Right cardiac atrium (tissue), 5 donors: ENCODE data around the gene STBD1. TPM values are rescaled to one million over a fixed set of nuclear protein-coding genes. Genes with fewer than 3 reads are reported as not detected.
"Not testable (repeated sequence)": the region's sequence is repeated elsewhere in the genome, so short reads cannot be mapped to it uniquely, and the experiment has no call there.

Experiments used
- ATAC-seq, 2 donors: fragments of 200-7000 bp; cut with Tn5 transposase; one replicate each; pipeline versions ENCODE4 v1.8.0 to v1.9.1; 2020; ENCODE audit warnings: moderate library complexity in 2 of 2, mild to moderate bottlenecking in 1 of 2
- DNase-seq, 3 donors: peaks; one replicate each; pipeline ENCODE4 v3.0.0-alpha.2; 2020
- H3K27ac ChIP-seq: one replicate; pipeline ENCODE4 v1.5.1; 2013; ENCODE audit warnings: mild to moderate bottlenecking, low read length, control low read depth, moderate library complexity
- H3K27me3 ChIP-seq: one replicate; pipeline ENCODE4 v1.6.1; 2013; ENCODE audit not compliant: control insufficient read depth, insufficient read depth
- H3K4me1 ChIP-seq: one replicate; pipeline ENCODE4 v1.6.1; 2013; ENCODE audit warnings: low read length; ENCODE audit not compliant: control insufficient read depth, insufficient read depth
- H3K4me3 ChIP-seq: one replicate; pipeline ENCODE4 v1.5.1; 2013; ENCODE audit warnings: low read length, control low read depth
- H3K9me3 ChIP-seq: one replicate; pipeline ENCODE4 v1.6.1; 2013; ENCODE audit warnings: low read length; ENCODE audit not compliant: control insufficient read depth
- WGBS: extraction: QIAGEN DNeasy Blood & Tissue Kit; methylation state at CpG from one replicate; pipeline ENCODE4 v1.1.7; 2013; 5-methylcytosine and 5-hydroxymethylcytosine counted together
- intact Hi-C, 4 donors: fragments of 100-400 bp; cut with DNase I; formaldehyde crosslinking; loops; one replicate each; pipeline versions ENCODE4 v1.11.0 to v1.14.0; 2022 to 2023
- polyA plus RNA-seq: library from polyadenylated mRNA; stranded (reverse); fragments of 200-250 nt; gene quantifications from one replicate; pipeline ENCODE4 v1.2.3, GENCODE V29; 2013
- total RNA-seq, 4 donors: library from RNA; stranded (reverse); fragmentation: NEBNext Ultra II Directional; extraction: Animal tissue kit (Norgen Biotek cat#: 25700); gene quantifications; one replicate each; pipeline ENCODE4 v1.2.1, GENCODE V29; 2021
- donor health status: healthy with polysubstance abuse.
- donor health status: DM: no; HTN: yes; CAD: no.
- donor health status: DM: no; HTN: no; CAD: no.
- donor health status: DM: no; HTN: yes; CAD: no; lungs with severe emphysema.
- donor health status: DM: yes; HTN: yes; CAD: no.

Gene STBD1
- total and polyA plus RNA-seq, 5 donors: 28.5 to 42.6 (median 31.9) TPM

DNA sequence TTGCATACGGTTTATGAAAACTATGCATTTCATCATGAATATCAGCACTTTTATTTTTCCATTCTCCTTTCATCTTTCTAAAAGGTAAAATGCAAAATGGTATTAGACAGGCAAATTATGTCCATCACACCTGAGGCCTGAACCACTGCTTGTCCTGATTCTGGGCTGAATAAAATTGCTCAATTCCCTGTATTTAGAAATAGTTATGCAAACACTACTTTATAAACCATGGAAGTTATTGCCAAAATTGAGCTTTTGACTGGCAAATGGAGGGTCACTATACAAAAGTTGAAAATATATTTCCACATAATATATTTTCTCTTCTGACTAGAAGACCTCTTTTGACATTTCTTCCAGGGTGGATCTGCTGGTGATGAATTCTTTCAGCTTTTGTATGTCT lies 34.0 kb upstream of the STBD1 start:
- intact Hi-C loops: no loop called here
- no peak for ATAC-seq
- Histone ChIP-seq H3K27me3 (no peaks in the 10 kb centered on the region), H3K27ac (no peak overlapping the region), H3K4me1 (peaks cover 2% of the 10 kb centered on the region), H3K4me3 (no peak overlapping the region), H3K9me3 (no peaks in the 10 kb centered on the region)
- DNase-seq: no peak
- WGBS: 72% methylated on average over 1 of the region's 1 CpG

DNA sequence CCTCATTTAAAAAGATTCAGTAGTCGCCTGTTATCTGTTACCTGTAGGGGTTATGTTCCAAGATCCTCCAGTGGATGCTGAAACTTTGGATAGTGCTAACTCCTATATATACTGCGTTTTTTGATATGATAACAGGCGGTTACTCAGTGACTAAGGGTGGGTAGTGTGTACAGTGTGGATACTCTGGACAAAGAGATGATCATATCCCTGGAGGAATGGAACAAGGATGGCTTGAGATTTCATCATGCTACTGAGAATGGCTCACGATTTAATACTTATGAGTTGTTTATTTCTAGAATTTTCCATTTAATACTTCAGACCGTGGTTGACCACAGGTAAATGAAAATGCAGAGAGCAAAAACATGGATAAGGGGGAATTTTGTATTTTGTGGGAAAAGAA lies 33.5 kb upstream of the STBD1 start:
- H3K27ac ChIP-seq: no peak overlapping the region
- peaks cover 2% of the 10 kb centered on the region for H3K4me1 ChIP-seq
- DNase-seq (no peak), ATAC-seq (no peak)
- H3K9me3 ChIP-seq: no peaks in the 10 kb centered on the region
- WGBS: 80% methylated on average over 5 of the region's 5 CpGs
- H3K4me3 ChIP-seq: no peak overlapping the region
- intact Hi-C loops: no loop called here
- no peaks in the 10 kb centered on the region for H3K27me3 ChIP-seq

DNA sequence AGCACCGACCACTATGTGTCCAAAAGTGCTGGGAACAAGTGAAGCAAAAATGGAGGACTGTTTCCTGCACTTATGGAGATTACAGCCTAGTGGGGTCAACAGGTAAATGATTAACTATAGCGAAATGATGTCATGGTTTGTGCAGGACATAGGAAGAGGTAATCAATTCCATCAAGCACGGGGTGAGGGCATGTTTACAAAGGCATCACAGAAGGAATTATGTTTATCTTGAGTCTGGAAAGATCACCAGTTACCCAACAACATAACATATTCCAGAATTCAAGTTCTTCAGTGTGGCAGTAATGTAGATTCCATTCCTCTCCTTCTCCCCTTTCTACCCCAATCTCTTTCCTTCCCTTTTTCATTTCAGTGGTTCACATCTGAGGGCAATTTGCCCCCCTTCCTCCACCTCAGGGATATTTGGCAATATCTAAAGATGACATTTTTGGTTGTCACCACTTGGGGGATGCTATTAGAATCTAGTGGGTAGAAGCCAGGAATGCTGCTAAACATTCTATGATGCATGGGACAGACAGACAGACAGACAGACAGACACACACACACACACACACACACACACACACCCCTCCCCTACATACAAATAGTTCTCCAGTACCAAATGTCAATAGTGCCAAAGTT lies 30.9 kb upstream of the STBD1 start:
- intact Hi-C loops: no loop called here
- H3K9me3 ChIP-seq: no peaks in the 10 kb centered on the region
- H3K4me1 ChIP-seq: peaks cover 2% of the 10 kb centered on the region
- H3K27ac ChIP-seq: no peak overlapping the region
- no peaks in the 10 kb centered on the region for H3K27me3 ChIP-seq
- no peak for ATAC-seq
- H3K4me3 ChIP-seq: no peak overlapping the region
- DNase-seq: no peak
- 78% methylated on average over 3 of the region's 3 CpGs for WGBS

GRCh38 chr4:76276813-76277212 lies 29.7 kb upstream of the STBD1 start:
- Histone ChIP-seq H3K4me3 (no peak overlapping the region), H3K27me3 (no peaks in the 10 kb centered on the region), H3K4me1 (peaks cover 4% of the 10 kb centered on the region), H3K27ac (no peak overlapping the region), H3K9me3 (no peaks in the 10 kb centered on the region)
- WGBS: 89% methylated on average over 9 of the region's 9 CpGs
- intact Hi-C loops: no loop called here
- DNase-seq (no peak), ATAC-seq (no peak)

- no peak overlapping the region for H3K27ac ChIP-seq
- H3K4me1 ChIP-seq: peaks cover 4% of the 10 kb centered on the region
- intact Hi-C loops: no loop called here
- no peaks in the 10 kb centered on the region for H3K9me3 ChIP-seq
- no peaks in the 10 kb centered on the region for H3K27me3 ChIP-seq
- no peak for DNase-seq
- 75% methylated on average over 1 of the region's 1 CpG for WGBS
- no peak for ATAC-seq
- no peak overlapping the region for H3K4me3 ChIP-seq
Measured at GRCh38 chr4:76277667-76278066, 28.9 kb upstream of the STBD1 start.

DNA sequence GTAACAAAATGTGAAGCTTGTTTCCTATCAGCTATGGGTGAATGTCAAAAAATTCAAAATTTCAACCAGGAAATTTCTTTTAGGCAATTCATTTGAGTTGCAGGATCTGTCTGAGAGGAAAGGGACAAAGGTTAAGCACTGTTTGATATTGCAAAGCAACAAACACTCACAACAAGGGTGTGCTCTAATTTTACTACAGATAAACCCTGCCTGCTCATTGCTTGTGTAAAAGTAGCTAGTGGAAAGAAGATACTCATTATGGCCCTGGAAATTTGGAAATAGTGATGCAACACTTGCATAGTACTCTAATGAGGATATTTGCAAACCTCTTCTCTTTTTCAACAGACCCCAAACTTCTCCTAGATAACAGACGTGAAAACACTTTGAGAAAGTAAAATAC lies 27.9 kb upstream of the STBD1 start:
- no peak for DNase-seq
- no peaks in the 10 kb centered on the region for H3K27me3 ChIP-seq
- no peak overlapping the region for H3K27ac ChIP-seq
- no peaks in the 10 kb centered on the region for H3K9me3 ChIP-seq
- H3K4me3 ChIP-seq: no peak overlapping the region
- intact Hi-C loops: no loop called here
- 46% methylated on average over 1 of the region's 1 CpG for WGBS
- no peak for ATAC-seq
- H3K4me1 ChIP-seq: peaks cover 4% of the 10 kb centered on the region

- Histone ChIP-seq H3K27ac (no peak overlapping the region), H3K4me3 (no peak overlapping the region), H3K4me1 (peaks cover 4% of the 10 kb centered on the region), H3K27me3 (no peaks in the 10 kb centered on the region), H3K9me3 (no peaks in the 10 kb centered on the region)
- DNase-seq: no peak
- intact Hi-C loops: no loop called here
- 75% methylated on average over 4 of the region's 4 CpGs for WGBS
- ATAC-seq: no peak
Measured at GRCh38 chr4:76279462-76279861, 27.1 kb upstream of the STBD1 start.

DNA sequence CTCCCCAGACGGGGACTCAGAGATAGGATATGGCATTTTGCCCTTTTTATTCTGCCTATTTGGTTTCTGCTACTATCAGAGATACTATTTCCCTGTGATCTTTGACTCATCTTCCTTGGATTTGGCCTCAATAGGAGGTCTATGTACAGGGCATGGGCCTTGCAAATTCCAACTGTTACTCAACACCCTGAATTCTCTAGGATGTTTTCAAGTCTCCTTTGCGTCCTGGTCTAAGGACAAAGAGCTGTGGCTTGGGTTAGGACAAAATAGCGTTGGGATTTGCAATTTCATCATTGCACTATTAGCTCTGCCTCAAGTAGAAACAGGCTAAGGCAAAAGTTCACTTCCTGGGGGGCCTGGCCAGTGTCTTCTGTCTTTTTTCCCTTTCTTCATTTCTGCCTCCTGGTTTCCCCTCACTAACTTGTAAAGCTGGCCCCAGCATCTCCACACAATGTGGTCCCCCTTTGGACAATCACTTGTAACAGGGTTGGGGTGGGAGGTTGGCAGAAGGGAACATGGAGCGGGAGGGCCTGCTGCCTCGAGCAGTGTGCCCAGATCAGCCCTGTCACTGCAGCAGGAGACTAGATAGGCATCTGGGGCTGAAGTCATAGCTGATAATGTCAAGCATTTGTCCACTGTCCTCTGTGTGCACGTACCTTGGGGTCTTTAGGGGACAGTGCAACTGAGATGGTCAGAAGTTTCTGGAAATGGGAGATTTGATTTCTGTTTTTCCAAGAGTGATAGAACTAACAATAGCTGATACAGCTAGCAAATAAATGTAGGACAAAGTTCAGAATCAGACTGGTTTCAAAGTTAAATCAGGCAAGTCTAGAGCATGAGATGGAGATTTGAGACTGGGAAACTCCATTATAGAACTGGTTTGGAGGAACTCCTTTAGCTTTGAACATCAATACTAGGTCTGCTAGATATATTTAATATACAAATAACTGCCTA lies 25.8 kb upstream of the STBD1 start:
- 69% methylated on average over 6 of the region's 6 CpGs for WGBS
- Histone ChIP-seq H3K27ac (no peak overlapping the region), H3K4me1 (peaks cover 2% of the 10 kb centered on the region), H3K4me3 (no peak overlapping the region), H3K27me3 (no peaks in the 10 kb centered on the region), H3K9me3 (no peaks in the 10 kb centered on the region)
- intact Hi-C loops: no loop called here
- ATAC-seq (peak in 1 of 2 donors; percentile 47), DNase-seq (no peak)

DNA sequence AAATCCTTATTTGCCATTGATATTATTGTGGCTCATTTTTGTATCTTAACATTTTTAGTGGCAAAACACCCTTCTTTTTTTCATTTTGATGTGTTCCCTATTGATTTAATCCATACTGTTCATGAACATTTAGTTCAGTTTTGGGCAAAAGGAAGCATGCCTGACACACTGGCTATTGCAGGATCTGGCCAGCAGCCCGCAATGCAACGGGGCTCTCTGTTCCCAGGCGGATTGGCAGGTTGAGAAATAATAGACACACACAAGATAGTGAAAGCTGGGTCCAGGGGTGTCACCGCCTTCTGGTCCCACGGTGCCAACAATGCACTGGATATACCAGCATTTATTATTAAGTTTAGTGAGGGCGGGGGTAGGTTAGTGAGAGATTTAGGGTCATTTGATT lies 24.9 kb upstream of the STBD1 start:
- H3K4me3 ChIP-seq, H3K4me1 ChIP-seq, H3K27ac ChIP-seq, H3K9me3 ChIP-seq, intact Hi-C loops, H3K27me3 ChIP-seq: not testable (repeated sequence)
- ATAC-seq (peak in 1 of 2 donors; percentile 45), DNase-seq (peak; percentile 26 to 65 (median 58))
- 46% methylated on average over 6 of the region's 6 CpGs for WGBS

GRCh38 chr4:76282941-76283689 lies 23.4 kb upstream of the STBD1 start:
- H3K27me3 ChIP-seq: no peaks in the 10 kb centered on the region
- no peaks in the 10 kb centered on the region for H3K9me3 ChIP-seq
- ATAC-seq (peak in 1 of 2 donors; percentile 71), DNase-seq (no peak)
- H3K27ac ChIP-seq: no peak overlapping the region
- intact Hi-C loops: no loop called here
- no peak overlapping the region for H3K4me3 ChIP-seq
- H3K4me1 ChIP-seq: peaks cover 2% of the 10 kb centered on the region
- WGBS: 78% methylated on average over 6 of the region's 6 CpGs

DNA sequence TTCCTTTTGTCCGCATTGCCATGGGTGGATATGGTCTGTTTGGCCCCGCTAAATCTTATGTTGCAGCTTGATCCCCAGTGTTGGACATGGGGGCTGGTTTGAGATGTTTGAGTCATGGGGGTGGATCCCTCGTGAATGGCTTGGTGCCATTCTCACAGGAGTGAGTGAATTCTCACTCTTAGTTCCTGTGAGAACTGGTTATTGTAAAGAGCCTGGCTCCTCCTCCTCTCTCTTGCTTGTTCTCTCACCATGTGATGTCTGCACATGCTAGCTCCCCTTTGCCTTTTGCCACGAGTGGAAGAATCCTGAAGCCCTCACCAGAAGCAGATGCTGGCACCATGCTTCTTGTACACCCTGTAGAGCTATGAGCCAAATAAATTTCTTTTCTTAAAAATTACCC lies 22.6 kb upstream of the STBD1 start:
- Histone ChIP-seq H3K9me3 (no peaks in the 10 kb centered on the region), H3K4me3 (no peak overlapping the region), H3K27me3 (no peaks in the 10 kb centered on the region), H3K27ac (no peak overlapping the region), H3K4me1 (peaks cover 2% of the 10 kb centered on the region)
- DNase-seq: no peak
- intact Hi-C loops: no loop called here
- 77% methylated on average over 4 of the region's 4 CpGs for WGBS
- ATAC-seq: no peak
